ENCODE results near the gene ZNF317.

GRCh38 chr19:9149997-9150396 is 9.8 kb downstream of the ZNF317 start:
- TF ChIP-seq CTCF (IDR thresholded peaks at IDR 0.05) = no peak
- no peak for TF ChIP-seq POLR2AphosphoS5 (IDR thresholded peaks at IDR 0.05; ENCODE audit: low read depth, low read length)
- no peak for TF ChIP-seq REST (IDR thresholded peaks at IDR 0.05; ENCODE audit: insufficient read depth in 1 of 2, low read depth in 2 of 2, low read length in 1 of 2)
- TF ChIP-seq TCF7L2 (IDR thresholded peaks at IDR 0.05; ENCODE audit: low read depth, low read length) = no peak
- TF ChIP-seq SIN3A (IDR thresholded peaks at IDR 0.05; ENCODE audit: borderline replicate concordance, insufficient read depth, low read depth, low read length) = no peak

Measured in Panc1 (cell line).